Heart left ventricle (tissue), 13 donors: ENCODE results near the gene SUMO1.
A peak's percentile ranks its signal among the peaks of the same experiment; 100 is the strongest.

ENCODE experiments used
- POLR2A ChIP-seq, 2 donors: fragments of 450-650 bp; IDR thresholded peaks; one replicate each; pipeline ENCODE4 v1.6.1; 2017; ENCODE audit warnings: antibody characterized with exemption in 2 of 2, mild to moderate bottlenecking in 2 of 2, moderate library complexity in 2 of 2
- TF ChIP-seq, protein P1 (sequence below), 12 donors: fragments of 200-600 bp; sonication (generic) in 4 of 12; IDR thresholded peaks; one replicate each; pipeline versions ENCODE4 v1.5.0 to v1.8.0; 2018 to 2022; ENCODE audit warnings: antibody characterized with exemption in 12 of 12, mild to moderate bottlenecking in 5 of 12
- donor health status: ischemic (EF 13 %, LVEDD 7.1; RV severe dilation, severe dysfunction).
- donor health status: DM: no; HTN: yes; CAD: no.
- donor health status: DM: no; HTN: no; CAD: no.
- donor health status: ischemic (EF 25% LVEDD 6.9; RV normal size, moderate dysfunction).
- donor health status: ischemic (EF 25% LVEDD 5.7; RV mildly dilated, moderate dysfunction).
- donor health status: ischemic (EF 35%, LVEDD 5.7; RV mildly dilated, moderate dysfunction).
- donor health status: nonischemic (EF 11% LVEDD 7.7; RV severe dilation, severe dysfunction).
- donor health status: DM: yes; HTN: yes; CAD: no.
- donor health status: PGD.
- donor health status: ischemic (EF 29% LVEDD 5.4; RV normal size, mild dysfunction).
- donor health status: nonischemic (EF 23%, LVEDD 6.1; RV moderate dilation, normal function).

DNA sequence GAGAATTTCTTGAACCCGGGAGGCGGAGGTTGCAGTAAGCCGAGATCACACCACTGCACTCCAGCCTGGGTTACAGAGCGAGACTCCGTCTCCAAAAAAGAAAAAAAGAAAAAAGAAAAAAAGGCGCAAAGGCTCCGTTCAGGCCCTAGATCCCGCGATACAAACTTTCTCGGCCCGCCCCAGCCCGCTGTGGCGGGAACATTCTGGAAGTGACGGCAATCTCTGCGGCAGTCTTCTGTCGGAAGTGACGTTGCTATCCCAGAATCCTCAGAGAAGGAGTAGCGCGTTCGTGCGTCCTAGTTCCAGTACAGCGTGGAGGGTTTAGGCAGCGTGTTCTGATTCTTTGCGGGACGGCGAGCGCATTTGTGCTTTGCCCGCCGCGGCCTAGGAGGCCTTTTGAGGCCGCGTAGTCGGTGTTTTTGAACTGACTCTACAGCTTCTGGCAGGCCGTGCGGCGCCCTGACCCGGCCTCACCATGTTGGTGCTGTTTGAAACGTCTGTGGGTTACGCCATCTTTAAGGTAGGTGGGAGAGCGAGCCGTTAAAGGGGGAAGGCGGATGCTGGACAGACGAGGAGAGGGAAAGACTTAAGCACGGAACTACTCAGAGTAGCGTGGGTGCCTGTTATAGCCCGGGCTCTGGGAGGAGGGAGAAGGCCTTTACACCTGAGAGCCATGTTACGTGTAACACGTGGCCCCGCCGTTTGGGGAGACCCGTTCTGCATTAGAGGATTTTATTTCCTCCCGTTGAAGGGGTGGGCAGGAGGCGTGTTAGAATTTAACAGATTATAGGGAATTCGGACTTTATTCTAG lies 27.3 kb upstream of the SUMO1 start, which contains the start of gene NOP58:
- TF ChIP-seq POLR2A (IDR thresholded peaks at IDR 0.05): peak in 1 of 2 donors; percentile 93
- TF ChIP-seq, protein P1, sequence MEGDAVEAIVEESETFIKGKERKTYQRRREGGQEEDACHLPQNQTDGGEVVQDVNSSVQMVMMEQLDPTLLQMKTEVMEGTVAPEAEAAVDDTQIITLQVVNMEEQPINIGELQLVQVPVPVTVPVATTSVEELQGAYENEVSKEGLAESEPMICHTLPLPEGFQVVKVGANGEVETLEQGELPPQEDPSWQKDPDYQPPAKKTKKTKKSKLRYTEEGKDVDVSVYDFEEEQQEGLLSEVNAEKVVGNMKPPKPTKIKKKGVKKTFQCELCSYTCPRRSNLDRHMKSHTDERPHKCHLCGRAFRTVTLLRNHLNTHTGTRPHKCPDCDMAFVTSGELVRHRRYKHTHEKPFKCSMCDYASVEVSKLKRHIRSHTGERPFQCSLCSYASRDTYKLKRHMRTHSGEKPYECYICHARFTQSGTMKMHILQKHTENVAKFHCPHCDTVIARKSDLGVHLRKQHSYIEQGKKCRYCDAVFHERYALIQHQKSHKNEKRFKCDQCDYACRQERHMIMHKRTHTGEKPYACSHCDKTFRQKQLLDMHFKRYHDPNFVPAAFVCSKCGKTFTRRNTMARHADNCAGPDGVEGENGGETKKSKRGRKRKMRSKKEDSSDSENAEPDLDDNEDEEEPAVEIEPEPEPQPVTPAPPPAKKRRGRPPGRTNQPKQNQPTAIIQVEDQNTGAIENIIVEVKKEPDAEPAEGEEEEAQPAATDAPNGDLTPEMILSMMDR (IDR thresholded peaks at IDR 0.05): no peak
